ENCODE measurements around the gene ZBTB22.

Gene ZBTB22

DNA sequence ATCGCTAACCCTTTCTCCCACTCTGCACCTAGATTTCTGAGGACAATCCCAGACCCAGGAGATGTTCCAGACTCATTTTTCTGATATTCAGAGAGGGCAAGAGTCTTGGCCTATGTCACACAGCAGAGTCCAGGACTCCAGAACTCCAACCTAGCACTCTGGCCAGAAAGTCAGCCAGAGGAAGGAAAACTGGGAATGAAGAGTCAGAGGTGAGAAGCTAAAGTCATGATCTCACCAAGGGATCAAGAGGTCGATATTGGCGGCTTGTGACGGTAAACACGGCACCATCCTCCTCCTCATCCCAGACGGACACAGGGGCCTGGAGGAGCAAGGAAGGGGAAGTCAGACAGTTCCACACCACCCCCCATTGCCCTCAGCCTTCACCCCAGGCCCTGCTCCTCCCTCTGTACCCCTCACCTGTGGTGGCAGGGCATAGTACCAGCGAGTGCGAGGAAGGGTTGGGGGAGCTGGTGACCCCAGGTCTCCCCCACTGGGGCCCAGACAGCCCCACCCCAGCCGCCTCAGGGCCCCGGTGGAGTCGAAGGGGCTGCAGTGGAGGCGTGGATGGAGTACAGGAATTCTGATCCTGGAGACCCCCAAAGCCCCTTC is 20.6 kb downstream of the ZBTB22 start:
- DNase-seq (ENCODE audit: extremely low spot score): no peak
- no peak for TF ChIP-seq ELF4 (IDR thresholded peaks at IDR 0.05)
- TF ChIP-seq BHLHE40 (IDR thresholded peaks at IDR 0.05; ENCODE audit: borderline replicate concordance): no peak
- no peak for TF ChIP-seq ZNF384 (IDR thresholded peaks at IDR 0.05)
- no peak for TF ChIP-seq FOXK2 (IDR thresholded peaks at IDR 0.05)
- no peak for TF ChIP-seq ARNT (IDR thresholded peaks at IDR 0.05)
- TF ChIP-seq FOXM1 (IDR thresholded peaks at IDR 0.05; ENCODE audit: borderline replicate concordance): no peak
- no peak for TF ChIP-seq L3MBTL2 (conservative IDR thresholded peaks at IDR 0.05)
- no peak for TF ChIP-seq HDGF (IDR thresholded peaks at IDR 0.05; ENCODE audit: borderline replicate concordance)
- TF ChIP-seq, protein P1, sequence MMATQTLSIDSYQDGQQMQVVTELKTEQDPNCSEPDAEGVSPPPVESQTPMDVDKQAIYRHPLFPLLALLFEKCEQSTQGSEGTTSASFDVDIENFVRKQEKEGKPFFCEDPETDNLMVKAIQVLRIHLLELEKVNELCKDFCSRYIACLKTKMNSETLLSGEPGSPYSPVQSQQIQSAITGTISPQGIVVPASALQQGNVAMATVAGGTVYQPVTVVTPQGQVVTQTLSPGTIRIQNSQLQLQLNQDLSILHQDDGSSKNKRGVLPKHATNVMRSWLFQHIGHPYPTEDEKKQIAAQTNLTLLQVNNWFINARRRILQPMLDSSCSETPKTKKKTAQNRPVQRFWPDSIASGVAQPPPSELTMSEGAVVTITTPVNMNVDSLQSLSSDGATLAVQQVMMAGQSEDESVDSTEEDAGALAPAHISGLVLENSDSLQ (IDR thresholded peaks at IDR 0.05): no peak
- no peak for TF ChIP-seq SUZ12 (IDR thresholded peaks at IDR 0.05)
- TF ChIP-seq LEF1 (IDR thresholded peaks at IDR 0.05; ENCODE audit: borderline replicate concordance): no peak
- no peak for TF ChIP-seq FOXA1 (IDR thresholded peaks at IDR 0.05)
- no peak for TF ChIP-seq TARDBP (IDR thresholded peaks at IDR 0.05)
- no peak for TF ChIP-seq NFRKB (IDR thresholded peaks at IDR 0.05)
- no peak for TF ChIP-seq CTBP1 (IDR thresholded peaks at IDR 0.05; ENCODE audit: borderline replicate concordance)
- no peak for TF ChIP-seq SP1 (IDR thresholded peaks at IDR 0.05)
- CTCF ChIA-PET: no interaction called here
- POLR2A ChIA-PET: interaction anchor here (0.6 to 4.1 kb wide), 5 partner anchors 8 to 25 kb away, joined by 3 to 44 read pairs (median 6); partner anchors contain the start of genes B3GALT4, PFDN6, RPS18 and VPS52

DNA sequence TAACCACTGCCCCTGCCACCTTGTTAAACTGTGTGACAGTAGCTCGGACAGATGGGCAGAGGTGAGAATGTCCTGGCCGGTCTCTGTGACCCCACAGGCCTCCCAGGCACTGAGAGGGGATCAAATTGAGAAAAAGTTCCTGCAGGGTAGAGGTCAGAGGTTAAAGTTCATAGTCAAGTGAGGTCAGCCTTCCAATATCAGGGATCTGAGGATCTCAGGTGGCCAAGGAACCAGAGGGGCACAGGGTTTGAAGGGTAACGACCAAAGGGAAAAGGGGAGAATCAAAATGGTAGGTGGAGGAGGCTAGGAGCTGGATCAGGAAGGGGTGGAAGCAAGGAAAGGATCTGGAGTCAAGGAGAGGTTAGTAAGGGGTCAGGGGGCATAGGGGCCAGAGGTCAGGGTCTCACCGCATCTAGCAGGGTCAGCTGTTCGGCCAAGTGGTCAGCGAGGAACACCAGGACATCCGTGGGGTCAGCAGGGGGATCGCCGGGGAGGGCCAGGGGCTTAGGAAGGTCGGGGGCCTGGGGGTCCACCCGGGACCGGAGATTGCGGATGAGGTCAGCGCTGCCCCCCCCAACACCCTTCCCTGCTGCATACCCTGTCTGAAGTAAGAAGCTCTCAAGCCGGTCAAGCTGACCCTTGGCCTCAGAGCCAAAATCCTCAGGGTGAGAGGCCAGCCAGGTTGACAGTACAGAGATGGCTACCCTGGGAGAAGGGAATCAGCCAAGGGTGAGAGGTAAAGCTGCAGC is 21.7 kb downstream of the ZBTB22 start:
- DNase-seq (ENCODE audit: extremely low spot score): no peak
- TF ChIP-seq ARNT (IDR thresholded peaks at IDR 0.05) (no peak), SUZ12 (IDR thresholded peaks at IDR 0.05) (no peak), L3MBTL2 (conservative IDR thresholded peaks at IDR 0.05) (no peak), HDGF (IDR thresholded peaks at IDR 0.05; ENCODE audit: borderline replicate concordance) (no peak), FOXM1 (IDR thresholded peaks at IDR 0.05; ENCODE audit: borderline replicate concordance) (no peak)
- ChIA-PET CTCF (no interaction called here), POLR2A (interaction anchor here (1.6 to 4.1 kb wide), 3 partner anchors 19 to 23 kb away, joined by 5 to 42 read pairs (median 6); partner anchors contain the start of genes B3GALT4 and ZBTB22)

DNA sequence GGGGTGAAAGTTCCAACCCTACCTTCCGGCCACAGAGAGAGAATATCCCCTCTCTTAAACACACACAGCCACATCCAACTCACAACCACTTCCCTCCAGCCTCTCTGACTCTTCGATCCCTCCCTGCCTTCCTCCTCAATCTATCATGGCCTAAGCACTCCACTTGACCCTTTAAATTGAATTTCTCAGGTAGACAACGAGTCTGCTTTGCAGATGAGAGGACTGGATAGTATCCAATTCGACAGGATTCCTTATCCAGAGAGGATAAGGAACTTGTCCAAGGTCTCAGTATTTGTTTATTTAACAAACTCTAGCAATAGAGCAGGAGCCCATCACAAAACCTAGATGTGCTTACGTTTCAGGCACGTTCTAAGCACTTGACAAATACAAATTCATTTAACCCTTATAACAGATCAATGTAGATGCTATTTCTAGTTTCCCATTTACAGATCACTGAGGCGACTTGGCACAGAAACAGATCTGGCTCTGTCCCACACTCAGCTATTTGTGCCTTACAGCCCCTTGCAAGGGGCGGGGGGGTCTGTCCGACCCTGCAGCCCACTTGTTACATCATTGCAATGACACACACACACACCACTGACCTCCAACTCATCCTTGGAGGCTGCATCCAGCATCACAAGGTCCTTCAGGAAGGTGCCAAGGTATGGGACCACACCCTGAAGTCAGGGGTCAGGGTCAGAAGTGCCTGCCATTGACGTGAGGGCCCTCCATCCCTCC is 23.3 kb downstream of the ZBTB22 start:
- POLR2A ChIA-PET: interaction anchor here (1.9 kb wide), 1 partner anchor 17 kb away, joined by 5 read pairs; the partner anchor contains the start of gene B3GALT4
- CTCF ChIA-PET: no interaction called here

DNA sequence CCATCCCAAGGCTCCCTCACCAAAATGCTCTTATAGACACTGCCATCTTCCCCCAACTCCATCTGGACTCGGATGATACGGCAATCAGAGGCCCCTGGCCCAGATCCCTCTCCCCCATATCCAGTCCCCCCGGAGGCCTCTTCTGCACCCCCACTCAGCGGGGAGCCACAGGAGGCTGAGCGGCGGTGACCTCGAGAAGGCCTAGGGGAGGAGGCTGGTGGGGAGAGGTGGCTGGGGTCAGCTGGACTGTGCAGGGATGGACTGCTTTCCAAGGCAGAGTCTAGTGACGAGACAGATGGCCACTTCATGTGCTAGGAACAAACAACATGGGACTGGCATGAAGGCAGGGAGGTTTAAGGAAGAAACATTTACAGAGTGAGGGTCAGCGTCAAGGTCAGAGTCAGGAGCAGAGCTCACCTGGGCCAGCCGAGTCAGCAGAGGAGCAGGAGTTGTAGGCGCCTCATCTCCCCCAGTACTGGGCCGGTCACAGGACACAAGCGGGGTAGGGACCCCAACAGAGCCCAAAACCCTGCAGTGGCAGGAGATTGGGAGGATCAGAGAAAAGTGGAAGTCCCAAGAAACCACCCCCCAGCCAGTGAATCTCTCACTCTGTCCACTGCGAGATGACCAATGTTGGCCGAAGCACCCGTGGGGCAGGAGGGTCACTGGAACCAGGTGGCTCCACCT is 24.4 kb downstream of the ZBTB22 start:
- CTCF ChIA-PET: interaction anchor here (1.4 kb wide), 1 partner anchor 16 kb away, joined by 4 read pairs; the partner anchor contains the start of gene B3GALT4
- no peak for TF ChIP-seq ARNT (IDR thresholded peaks at IDR 0.05)
- no peak for TF ChIP-seq LEF1 (IDR thresholded peaks at IDR 0.05; ENCODE audit: borderline replicate concordance)
- no peak for TF ChIP-seq L3MBTL2 (conservative IDR thresholded peaks at IDR 0.05)
- no peak for TF ChIP-seq TARDBP (IDR thresholded peaks at IDR 0.05)
- TF ChIP-seq SP1 (IDR thresholded peaks at IDR 0.05): no peak
- no peak for TF ChIP-seq ELF4 (IDR thresholded peaks at IDR 0.05)
- no peak for TF ChIP-seq HDGF (IDR thresholded peaks at IDR 0.05; ENCODE audit: borderline replicate concordance)
- TF ChIP-seq NFRKB (IDR thresholded peaks at IDR 0.05): no peak
- TF ChIP-seq BHLHE40 (IDR thresholded peaks at IDR 0.05; ENCODE audit: borderline replicate concordance): no peak
- POLR2A ChIA-PET: interaction anchor here (1.2 to 1.6 kb wide), 2 partner anchors 16 to 22 kb away, joined by 3 to 6 read pairs; partner anchors contain the start of genes B3GALT4, RPS18 and VPS52
- no peak for DNase-seq (ENCODE audit: extremely low spot score)

More for the DNA sequence above, 23.3 kb downstream of the ZBTB22 start:
- DNase-seq (ENCODE audit: extremely low spot score): no peak
- no peak for TF ChIP-seq TARDBP (IDR thresholded peaks at IDR 0.05)
- no peak for TF ChIP-seq ARNT (IDR thresholded peaks at IDR 0.05)
- no peak for TF ChIP-seq FOXK2 (IDR thresholded peaks at IDR 0.05)
- TF ChIP-seq L3MBTL2 (conservative IDR thresholded peaks at IDR 0.05): no peak
- TF ChIP-seq, protein P1 (IDR thresholded peaks at IDR 0.05): no peak
- no peak for TF ChIP-seq ZNF384 (IDR thresholded peaks at IDR 0.05)

DNA sequence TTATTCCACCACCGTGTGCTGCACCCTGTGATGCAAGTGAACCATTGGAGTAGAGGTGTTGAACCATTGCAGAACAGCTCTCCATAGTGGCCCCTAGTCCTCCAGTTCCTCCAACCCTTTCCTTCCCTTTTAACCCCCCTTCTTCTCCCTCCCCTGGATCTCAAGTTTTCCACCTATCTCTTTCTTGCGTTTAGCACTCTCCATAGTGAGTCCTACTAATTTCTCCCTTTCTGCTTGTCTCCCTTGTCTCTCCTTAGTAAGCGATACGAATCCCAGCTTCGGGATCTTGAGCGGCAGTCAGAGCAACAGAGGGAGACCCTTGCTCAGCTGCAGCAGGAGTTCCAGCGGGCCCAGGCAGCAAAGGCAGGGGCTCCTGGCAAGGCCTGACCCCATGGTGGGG is 27.1 kb downstream of the ZBTB22 start:
- TF ChIP-seq ARNT (IDR thresholded peaks at IDR 0.05) (no peak), SP1 (IDR thresholded peaks at IDR 0.05) (no peak), CTBP1 (IDR thresholded peaks at IDR 0.05; ENCODE audit: borderline replicate concordance) (no peak), HDGF (IDR thresholded peaks at IDR 0.05; ENCODE audit: borderline replicate concordance) (no peak), TARDBP (IDR thresholded peaks at IDR 0.05) (no peak)
- TF ChIP-seq, protein P1 (IDR thresholded peaks at IDR 0.05): no peak
- ChIA-PET POLR2A (interaction anchor here (1.3 to 3.5 kb wide), 6 partner anchors 8 to 82 kb away, joined by 4 to 44 read pairs (median 22); partner anchors contain the start of genes B3GALT4, RGL2, RING1 and RPS18), CTCF (interaction anchor here (0.6 kb wide), 1 partner anchor 11 kb away, joined by 4 read pairs; no protein-coding TSS in a partner anchor)
- DNase-seq (ENCODE audit: extremely low spot score): no peak

Data from HEK293T (cell line).